GM18498 (cell line): ENCODE data around the gene CACNA1I.
A peak's percentile ranks its signal among the peaks of the same experiment; 100 is the strongest.
"Not testable (repeated sequence)": the region's sequence is repeated elsewhere in the genome, so short reads cannot be mapped to it uniquely, and the experiment has no call there.

Experiments used
- ATAC-seq: cut with Tn5 transposase; IDR thresholded peaks from one replicate; pipeline ENCODE4 v1.9.1; 2021; ENCODE audit warnings: mild to moderate bottlenecking, moderate library complexity; ENCODE audit not compliant: unreplicated experiment

The CACNA1I gene

DNA sequence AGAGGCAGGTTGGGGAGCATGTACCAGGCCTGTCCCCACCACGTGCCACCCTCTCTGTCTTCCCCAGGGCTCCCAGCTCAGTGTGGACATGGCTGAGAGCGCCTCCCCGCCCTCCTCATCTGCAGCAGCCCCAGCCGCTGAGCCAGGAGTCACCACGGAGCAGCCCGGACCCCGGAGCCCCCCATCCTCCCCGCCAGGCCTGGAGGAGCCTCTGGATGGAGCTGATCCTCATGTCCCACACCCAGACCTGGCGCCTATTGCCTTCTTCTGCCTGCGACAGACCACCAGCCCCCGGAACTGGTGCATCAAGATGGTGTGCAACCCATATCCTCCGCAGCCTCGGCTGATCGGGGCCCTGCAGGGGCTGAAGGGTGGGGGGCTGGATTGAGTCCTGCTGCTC is at the start of gene CACNA1I:
TSS of gene CACNA1I (plus strand) at position 89 of the 400 bp plus-strand sequence. CDS start at position 89, 0 bp downstream.
- no peak for ATAC-seq

DNA sequence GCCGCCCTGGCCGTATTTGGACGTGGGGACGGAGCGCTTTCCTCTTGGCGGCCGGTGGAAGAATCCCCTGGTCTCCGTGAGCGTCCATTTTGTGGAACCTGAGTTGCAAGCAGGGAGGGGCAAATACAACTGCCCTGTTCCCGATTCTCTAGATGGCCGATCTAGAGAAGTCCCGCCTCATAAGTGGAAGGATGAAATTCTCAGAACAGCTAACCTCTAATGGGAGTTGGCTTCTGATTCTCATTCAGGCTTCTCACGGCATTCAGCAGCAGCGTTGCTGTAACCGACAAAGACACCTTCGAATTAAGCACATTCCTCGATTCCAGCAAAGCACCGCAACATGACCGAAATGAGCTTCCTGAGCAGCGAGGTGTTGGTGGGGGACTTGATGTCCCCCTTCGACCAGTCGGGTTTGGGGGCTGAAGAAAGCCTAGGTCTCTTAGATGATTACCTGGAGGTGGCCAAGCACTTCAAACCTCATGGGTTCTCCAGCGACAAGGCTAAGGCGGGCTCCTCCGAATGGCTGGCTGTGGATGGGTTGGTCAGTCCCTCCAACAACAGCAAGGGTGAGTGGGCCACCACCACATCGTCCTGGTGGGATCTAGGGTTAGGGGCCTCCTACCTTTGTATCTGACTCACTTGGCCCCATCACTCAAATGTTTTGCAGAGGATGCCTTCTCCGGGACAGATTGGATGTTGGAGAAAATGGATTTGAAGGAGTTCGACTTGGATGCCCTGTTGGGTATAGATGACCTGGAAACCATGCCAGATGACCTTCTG is 49.3 kb upstream of the CACNA1I start:
- not testable (repeated sequence) for ATAC-seq

DNA sequence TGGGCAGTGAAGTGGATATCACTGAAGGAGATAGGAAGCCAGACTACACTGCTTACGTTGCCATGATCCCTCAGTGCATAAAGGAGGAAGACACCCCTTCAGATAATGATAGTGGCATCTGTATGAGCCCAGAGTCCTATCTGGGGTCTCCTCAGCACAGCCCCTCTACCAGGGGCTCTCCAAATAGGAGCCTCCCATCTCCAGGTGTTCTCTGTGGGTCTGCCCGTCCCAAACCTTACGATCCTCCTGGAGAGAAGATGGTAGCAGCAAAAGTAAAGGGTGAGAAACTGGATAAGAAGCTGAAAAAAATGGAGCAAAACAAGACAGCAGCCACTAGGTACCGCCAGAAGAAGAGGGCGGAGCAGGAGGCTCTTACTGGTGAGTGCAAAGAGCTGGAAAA is 48.5 kb upstream of the CACNA1I start:
- ATAC-seq, result not testable (repeated sequence)

DNA sequence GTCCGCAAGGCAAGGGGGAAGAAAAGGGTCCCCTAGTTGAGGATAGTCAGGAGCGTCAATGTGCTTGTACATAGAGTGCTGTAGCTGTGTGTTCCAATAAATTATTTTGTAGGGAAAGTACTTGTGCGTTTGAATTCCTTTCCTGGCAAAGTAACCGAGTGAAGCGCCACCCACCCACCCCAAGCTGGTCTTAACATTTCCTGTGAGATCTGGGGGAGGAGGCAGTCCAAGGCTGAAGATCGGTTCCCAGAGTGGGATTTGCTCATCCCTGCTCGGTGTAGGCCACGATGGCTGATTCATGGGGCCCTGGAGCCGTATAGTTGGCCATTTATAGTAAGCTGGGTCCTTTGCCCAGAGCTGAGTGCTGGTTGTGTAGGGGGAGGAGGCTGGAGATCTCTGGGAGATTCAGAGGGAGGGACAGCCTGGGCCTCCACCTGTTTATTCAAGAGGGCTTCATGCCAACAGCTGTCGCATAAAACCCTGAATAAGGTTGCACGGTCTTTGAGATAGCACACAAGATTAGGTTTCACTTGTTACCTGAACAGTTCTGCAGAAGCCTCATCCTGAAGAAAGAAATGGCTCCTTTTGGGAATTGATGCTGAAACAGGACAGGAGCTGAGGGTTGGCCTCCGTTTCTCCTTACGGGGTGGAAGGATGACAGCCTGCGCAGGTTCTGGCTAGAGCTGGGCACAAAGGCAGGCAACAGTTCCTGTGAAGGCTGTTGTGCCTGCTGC is 47.8 kb upstream of the CACNA1I start:
- no peak for ATAC-seq

DNA sequence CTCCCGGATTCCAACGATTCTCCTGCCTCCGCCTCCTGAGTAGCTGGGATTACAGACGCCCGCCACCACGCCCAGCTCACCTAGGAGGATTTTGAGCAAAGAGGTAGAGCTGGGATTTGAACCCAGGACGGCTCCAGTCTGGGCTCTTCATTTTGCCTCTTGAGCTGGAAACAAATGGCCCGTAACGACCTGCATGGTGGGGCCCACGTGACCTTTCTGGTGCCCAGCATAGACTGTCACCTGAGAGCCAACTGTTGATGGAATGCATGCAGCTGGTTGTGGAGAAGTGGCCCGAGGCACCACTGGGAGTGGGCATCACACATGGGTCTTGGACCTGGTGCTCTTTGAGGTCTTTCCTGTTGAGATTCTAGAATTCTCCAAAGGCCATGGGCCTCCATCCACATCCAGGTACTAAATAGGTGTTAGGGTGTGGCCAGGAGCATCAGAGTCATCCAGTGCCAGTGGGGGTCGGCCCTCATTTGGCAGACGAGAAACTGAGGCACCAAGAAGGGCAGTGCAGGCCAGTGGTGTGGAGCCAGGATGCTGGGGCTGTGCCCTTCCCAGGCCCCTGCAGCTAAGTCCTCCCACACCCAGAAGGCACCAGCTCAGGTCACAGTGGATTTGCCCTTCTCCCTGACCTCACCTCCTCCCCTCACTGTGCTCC is 46.3 kb upstream of the CACNA1I start:
- no peak for ATAC-seq

DNA sequence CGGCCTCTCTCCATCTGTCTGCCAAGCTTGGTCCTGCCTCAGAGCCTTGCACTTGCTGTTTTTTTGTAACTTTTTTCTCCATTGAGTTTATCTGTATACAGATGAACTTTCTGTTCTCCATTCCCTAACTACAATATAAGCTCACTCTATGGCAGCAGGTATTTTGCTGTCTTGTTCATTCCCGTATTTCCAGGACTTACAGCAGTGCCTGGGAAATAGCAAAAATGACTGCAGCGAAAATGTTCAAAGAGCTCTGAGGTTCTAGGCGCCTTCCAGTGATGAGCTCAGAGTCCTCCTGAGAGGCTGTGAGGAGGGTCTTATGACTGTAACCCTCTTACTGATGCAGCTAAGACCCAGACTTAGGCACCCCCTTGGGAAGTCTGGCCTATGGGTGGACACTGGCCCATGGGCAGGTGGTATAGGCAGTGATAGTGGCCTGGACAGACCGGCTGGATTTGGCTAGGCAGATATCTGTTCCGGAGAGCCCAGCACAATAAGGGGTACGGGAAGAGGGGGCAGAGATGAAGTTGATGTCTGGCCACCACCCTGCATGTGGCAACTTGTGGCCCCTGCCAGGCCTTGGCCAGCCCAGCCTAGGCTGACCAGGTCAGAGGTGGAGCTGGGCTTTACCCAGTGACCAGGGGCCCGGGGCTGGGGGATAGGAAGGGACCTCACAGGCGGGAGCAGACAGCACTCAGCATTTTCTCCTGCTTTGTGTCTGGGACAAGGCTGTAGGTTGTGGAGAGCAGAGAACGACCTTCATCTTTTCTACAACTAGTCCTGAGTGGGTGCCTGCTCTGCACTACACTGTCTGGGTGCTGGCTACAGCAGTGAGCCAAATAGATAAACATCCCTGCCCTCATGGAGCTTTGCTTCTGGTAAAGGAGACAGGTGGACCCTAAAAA is 45.5 kb upstream of the CACNA1I start:
- no peak for ATAC-seq

DNA sequence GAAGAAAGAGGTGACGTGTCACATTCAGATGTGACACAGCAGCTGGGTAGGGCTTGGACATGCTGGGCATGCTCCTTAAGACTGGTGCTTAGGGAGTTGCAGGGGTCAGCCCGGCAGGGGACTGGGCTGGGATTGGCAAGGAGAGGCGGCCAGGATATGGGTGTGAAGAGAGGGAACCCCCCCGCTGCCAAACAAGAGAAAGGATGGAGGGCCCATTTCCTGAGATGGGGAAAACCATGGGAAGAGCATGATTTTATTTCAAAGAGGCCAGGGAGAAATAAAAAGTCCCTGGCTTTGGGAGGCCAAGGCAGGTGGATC is 44.9 kb upstream of the CACNA1I start:
- ATAC-seq, result no peak

DNA sequence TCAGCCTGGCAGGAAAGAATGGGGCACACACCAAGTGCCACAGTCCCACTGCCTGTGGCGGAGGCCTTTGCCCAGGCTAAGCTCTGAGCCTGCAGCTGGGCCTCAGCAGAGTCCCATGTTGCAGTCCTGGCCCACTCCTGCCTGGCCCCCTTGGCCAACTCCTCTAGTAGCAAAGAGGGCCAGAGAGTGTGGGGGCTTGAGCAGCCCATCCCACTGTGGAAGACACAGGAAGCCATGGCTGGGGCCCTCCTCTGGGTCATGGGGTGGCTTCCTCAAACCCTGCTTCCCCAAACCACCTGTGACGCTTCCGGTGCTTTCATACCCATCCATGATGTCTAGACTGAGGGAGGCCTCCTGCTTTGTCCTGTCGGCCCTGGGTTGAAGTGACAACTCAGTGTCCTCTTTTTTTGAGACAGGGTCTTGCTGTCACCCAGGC is 43.8 kb upstream of the CACNA1I start:
- no peak for ATAC-seq

DNA sequence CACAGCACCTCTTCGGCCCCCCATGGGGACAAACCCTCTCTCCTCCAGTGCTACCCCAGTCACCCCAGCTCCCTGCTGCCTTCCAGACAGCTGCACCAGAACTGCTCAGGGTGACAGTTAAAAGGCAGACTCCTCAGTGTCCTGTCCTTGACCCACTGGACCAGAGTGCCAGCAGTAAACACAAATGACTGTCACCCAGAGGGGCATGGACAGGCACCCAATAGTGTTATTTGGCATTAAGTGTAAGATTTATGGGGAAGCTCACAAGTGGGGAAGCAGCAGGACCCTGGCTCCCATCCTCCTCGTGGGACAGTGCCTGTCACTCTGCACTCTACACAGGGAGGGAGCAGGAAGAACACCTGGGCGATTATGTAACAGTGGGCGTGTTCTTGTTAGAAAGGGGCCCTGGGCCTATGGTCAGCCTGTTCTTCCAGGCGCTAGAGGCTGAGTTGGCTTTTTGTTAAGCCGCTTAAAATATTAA is 43.0 kb upstream of the CACNA1I start:
- no peak for ATAC-seq

DNA sequence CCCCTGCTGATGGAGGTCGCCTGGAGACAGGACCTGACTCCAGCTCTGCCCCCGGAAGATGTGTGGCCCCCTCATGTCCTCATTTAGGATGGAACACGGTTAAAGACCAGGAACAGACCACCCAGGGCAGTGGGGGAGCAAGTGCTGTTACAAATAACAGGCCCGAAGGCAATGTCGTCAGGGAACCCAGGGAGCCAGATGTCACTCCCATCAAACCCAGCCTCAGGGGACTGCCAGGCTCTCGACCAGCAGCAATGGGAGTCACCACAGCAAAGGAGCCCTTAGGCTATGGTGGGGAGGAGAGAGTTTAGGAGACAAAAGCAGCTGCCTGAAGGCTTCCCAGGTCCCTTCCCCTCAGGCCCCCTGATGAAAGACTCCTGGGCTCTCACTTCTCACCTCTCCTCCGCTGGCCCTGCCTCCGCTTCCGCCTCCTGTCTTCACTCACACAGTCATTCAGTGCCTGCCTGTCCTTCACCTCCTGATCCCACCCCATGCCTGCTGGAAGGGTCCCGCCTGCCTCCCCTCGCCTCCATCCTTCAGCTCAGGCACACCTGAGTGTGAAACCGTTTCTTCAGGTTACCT is 42.4 kb upstream of the CACNA1I start:
- no peak for ATAC-seq

DNA sequence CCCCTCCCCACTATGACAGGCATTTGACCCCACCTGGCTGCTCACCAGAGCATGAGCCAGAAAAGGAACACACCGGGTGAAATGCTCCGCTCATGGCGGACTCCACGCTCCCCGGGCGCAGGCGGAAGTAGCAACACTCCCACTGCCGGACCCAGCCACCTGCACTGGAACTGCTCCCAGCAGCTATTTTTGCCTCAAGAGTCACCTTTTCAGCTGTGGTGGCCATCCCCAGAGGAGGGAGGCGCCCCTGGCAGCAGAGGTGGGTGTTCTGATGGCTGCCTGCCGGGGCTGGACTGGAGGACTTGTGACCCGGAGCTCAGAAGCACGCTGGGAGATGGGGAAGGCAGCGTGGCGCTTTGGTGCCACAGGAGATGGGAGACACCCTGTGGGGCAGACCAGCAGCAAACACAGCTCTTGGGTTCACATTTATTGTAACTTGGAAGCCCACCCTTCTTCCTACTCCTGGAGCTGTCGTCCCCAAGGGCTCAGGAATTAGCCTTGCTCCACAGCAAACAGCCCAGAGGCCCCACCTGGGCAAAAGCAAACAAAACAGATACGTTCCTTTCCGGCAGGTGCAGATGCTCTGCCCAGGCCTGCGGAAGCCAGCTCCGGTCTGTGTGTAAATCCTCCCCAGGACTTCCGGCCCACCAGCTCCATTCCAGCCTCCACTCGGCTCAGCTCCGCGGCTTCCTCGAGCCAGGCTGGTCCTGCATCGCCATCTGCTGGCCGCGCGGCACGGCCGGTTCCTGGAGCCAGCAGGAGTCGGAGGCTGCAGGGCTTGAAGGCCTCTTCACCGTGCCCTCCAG is 41.7 kb upstream of the CACNA1I start:
- ATAC-seq, result peak; percentile 29

DNA sequence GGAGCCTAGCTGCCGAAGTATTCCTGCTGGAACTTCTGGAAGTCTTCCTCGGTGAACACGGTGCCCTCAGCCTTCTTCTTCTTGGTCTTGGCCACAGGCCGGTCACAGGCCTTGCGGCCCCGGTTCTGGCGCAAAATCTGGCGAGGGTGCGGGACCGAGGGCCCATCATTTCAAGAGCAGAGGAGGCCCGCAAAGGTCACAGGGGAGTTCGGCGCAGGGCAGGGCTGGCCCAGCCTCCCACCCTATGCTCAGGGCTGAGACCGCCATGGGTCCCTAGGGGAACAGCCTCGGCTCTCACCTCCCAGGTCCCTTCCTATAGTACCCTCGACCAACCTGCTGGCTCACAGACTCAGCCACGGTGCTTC is 41.1 kb upstream of the CACNA1I start:
- no peak for ATAC-seq

DNA sequence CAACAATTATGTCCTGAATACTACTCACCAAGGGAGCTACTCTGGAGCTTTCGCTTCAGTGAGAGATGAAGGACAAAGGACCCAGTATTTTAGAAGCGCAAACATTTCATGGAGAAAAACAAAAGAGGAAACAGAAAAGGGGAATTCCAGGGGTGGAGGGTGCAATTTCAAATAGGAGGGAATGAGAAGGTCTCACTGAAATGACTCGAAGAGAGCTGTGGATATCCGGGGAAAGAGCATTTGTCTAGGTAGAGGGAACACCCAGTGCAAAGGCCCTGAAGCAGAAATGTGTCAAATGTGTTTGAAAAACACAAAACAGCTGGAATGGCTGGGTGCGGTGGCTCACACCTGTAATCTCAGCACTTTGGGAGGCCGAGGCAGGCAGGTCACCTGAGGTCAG is 40.4 kb upstream of the CACNA1I start:
- no peak for ATAC-seq

DNA sequence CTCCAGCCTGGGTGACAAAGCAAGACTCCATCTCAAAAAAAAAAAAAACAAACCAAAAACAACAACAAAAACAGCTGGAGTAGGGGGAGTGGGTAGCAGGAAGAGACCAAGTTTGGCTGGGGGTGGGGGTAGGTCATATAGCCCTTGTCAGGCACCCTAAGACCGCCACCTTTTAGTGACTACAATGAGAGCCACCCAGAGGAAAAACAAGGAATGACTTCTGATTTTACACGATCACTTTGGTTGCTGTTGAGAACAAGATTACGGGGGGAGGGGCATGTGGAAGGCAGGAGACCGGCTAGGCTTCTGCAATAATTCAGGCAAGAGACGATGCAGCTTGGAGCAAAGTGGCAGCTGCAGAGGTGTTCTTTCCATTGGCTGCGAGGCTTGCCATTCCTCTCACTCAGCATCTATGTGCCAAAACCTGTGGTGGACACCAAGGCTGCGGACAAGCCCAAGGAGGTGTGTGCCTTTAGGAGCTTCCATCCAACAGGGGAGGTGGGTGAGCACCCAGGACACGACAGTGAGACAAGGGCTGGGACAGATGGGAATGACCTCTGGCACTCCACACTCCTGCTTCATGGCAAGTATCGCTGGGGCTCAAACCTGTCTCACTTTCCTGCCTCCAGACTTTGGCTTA is 39.7 kb upstream of the CACNA1I start:
- ATAC-seq, result no peak

DNA sequence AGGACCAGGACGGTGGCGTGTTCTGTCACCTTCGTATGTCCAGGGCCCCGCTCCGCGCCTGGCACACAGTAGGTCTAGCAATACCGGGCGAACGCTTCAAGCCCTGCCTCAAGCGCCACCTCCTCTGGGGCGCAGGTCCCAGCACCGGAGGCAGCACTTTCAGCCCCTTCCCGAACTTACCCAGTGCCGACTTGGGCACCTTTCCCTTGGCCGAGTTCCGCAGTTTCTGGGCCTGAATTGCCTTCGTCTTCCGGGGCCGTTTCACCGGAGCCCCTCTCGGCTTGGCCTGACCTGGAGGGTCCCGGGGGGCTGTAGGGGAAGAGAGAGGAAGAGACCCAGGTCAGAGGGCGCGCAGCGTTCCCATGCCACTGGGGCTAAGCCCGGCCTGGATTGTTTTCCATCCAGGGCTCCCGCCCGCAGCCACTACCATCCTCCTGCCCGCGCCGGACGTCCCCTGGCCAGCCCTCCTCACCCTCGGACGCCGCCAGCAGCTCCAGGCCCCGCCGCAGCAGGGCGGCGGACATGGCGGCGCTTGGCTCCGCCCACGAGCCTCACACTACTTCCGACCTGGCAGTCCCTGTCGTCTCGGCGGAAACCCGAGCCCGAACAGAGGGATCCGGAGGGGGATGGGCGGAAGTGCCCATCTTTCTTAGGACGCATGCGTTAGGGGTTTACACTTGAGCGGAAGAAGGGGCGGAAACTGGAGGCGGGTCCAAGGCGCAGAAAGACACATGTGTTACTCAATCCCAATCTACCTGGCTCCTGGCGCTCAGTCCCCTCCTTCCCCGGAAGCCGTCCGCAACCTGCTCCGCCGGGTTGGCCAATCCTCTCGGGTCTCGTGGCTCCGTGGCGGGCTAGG is 38.1 kb upstream of the CACNA1I start, which contains the start of gene RPS19BP1:
TSS of gene RPS19BP1 (minus strand) at position 534 of the 859 bp plus-strand sequence. CDS start at position 524, 10 bp downstream.
- ATAC-seq, result peak; percentile 84

DNA sequence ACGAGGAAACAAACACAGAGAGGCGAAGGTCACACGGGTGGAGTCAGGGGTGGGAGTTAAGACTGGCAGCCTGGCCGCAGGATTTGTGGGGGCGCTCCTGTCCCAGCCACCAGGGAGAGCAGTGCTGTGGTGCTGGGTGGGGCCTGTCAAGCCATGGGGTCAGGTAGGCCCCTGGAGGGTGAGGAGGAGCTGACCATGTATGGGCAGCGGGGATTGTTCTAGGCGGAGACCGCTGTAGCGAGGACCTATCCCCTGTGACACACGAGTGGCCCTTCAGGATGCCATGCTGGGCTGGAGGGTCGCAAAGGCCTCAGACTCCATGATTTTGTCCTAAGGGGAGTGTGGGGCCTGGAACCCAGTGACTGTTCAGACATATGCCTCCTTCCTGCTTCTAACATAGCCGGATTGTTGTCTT is 36.5 kb upstream of the CACNA1I start:
- ATAC-seq, result no peak

DNA sequence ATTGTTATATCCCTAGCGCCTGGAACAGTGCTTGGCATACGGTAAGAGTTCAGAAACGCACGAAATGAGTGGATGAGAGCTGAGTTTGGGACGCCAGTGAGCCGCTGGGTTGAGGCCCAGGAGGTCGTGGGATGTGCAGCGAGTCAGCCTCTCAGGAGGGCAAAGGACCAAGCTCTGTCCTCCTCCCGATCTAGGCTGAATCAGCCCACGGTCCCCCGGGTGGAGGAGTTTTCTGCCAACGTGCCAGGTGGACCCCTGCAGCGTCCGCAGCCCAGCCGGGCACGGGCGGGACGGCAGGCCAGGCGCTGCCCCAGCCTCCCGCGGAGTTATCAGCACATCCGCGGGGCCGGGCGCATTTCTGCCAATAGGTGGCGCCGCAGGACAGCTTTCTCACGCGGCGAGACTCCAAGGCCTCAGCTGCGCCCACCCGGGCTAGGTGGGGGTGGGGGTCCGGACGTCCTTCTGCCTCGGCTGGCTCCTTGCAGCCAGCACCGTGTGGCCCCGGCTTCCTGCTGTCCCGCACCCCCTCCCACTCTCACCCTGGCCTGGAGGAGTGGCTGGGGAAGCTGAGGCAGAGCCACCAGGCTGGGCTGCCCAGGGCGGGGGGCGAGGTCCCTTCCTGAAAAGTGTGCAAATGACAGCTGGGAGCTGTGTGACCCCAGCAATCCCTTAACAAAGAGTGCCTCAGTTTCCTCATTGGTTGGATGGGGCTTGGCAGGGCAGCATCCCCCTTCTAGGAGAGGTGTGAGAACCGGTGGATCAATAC is 35.8 kb upstream of the CACNA1I start:
- no peak for ATAC-seq
